DLD1 (cell line): ENCODE data around the gene POLR1F.
"Not testable (repeated sequence)": the region's sequence is repeated elsewhere in the genome, so short reads cannot be mapped to it uniquely, and the experiment has no call there.

Experiments
- in situ Hi-C: cut with HindIII; loops from 2 replicates; pipeline ENCODE4 v1.10.0; 2017; ENCODE audit warnings: low sequenced_read_pairs

Gene POLR1F, protein sequence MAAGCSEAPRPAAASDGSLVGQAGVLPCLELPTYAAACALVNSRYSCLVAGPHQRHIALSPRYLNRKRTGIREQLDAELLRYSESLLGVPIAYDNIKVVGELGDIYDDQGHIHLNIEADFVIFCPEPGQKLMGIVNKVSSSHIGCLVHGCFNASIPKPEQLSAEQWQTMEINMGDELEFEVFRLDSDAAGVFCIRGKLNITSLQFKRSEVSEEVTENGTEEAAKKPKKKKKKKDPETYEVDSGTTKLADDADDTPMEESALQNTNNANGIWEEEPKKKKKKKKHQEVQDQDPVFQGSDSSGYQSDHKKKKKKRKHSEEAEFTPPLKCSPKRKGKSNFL

DNA sequence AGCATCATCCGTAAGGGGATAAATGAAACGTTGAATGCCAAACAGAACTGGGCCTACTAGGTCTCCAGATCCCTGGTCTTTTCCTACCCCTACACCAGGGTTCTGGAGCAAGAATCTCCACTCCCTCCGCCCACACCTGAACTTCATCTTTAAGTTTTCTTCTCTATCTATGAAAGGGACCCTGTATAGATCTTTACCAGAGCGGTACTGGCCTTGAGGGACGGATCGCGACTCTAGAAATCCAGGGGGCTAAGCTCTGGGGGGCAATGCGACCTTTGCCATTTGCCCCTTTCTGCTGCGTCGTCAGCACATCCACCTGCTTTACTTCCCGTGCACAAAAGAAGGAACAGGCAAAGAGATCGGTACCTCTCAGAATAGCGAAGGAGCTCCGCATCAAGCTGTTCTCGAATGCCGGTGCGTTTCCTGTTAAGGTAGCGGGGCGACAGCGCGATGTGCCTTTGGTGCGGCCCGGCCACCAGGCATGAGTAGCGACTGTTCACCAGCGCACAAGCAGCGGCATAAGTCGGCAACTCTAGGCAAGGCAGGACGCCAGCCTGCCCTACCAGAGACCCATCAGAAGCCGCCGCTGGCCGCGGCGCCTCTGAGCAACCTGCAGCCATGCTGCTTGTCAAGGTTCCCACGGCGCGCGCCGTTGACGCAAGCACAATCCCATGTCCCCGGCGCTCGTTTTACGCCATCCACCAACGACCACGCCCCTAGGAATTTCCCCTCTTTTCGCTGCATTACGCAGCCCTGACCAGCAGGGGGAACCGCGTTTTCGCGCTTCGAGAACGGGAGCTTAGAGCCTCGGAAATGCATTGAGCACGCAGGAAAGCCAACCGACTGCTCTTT lies at the start of gene POLR1F:
Gene POLR1F (minus strand): TSS at position 641 of the 852 bp plus-strand sequence. CDS start 21 bp downstream, at position 620.
- in situ Hi-C loops, result no loop called here

DNA sequence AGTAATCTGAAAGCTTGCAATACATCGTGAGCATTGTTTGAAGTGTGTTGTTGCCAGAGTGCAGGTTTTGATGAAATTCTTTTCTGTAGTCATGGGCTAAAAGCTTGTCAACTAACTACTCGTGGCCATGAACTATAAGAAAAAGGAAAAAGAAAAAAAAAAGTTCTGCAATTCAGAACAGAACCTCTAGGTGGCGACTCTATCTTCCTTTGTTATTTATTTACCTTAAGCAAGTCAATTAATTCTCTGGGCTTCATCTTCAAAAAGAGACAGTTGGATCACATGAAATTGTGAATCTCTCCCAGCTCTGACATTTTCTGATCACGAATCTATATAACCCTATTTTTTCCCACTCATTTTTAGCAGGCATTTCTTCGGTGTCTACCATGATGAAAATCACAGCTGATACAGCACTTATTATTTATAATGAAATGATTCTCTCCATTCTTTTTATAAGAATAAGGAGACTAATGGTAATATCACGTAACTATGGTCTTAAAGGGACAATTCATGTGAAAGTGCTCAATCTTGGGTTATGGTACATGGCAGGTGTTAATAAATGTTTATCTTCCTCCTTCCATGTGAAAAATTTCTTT lies 45.8 kb upstream of the POLR1F start:
- in situ Hi-C loops, result loop anchor here (25.0 kb wide), 1 partner anchor 558 kb away; no protein-coding TSS in a partner anchor

DNA sequence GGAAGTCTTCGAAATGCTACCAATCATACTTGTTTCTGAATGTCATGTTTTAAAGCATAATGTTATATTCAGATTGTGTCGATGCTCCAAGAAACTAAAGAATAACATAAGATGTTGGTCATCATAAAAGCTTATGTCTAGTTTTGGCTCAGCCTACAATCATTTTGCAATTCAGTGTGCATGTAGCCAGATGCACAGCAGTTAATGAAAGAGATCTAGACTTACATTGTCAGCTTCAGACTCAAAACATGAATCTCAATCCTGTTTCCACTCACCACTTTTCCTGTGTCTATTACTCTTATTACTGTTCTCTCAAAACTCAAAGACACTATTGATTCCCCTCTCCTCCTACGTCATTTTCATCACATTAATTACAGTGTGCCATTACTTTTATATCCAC lies 43.2 kb upstream of the POLR1F start:
- in situ Hi-C loops, result loop anchor here (25.0 kb wide), 1 partner anchor 560 kb away; no protein-coding TSS in a partner anchor

DNA sequence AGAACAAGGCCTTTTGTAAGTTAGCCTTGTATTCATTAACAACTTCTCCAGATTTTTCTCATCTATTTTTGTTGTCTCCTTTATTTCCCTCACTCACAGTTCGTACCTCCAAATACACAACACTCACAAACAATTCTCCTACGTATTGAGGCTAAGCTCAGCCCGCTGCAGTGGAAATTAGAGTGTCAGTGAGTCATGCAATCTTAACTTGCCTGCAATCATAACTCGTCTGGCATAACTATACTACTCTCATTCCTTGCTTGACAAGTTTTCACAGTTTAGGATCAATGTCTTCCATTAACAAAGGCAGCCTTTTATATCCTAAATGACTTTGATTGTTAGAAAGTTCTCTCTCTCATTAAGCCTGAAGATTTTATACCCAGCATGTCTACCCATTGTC lies 40.8 kb upstream of the POLR1F start:
- in situ Hi-C loops, result loop anchor here (25.0 kb wide), 2 partner anchors 563 to 838 kb away; no protein-coding TSS in a partner anchor

DNA sequence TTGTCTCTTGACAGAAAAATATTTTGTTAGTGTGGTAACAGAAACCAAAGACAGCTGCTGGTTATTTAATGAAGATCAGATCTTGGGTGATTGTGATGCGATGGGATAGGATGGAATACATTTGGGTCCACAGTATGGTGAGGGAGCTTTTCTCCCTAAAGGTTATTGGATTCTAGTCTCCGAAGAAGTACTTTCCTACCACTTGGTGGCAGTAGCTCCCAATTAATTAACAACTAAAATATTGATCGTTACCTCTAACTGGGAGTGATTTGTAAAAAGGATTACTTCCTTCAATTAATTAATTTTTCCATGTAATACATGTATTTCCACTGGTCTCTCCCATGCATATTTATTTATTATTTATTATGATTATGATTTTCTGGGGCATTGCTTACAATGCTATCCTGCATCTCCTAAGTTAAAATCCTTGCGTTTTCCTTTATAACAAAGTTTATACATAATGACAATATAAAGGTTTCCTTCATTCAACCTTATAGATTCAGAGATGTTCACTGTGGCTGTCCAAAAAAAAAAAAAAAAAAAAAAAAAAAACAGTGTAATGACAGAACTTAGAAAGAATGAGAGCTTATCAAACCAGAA lies 39.0 kb upstream of the POLR1F start:
- in situ Hi-C loops, result loop anchor here (25.0 kb wide), 1 partner anchor 839 kb away; no protein-coding TSS in a partner anchor

DNA sequence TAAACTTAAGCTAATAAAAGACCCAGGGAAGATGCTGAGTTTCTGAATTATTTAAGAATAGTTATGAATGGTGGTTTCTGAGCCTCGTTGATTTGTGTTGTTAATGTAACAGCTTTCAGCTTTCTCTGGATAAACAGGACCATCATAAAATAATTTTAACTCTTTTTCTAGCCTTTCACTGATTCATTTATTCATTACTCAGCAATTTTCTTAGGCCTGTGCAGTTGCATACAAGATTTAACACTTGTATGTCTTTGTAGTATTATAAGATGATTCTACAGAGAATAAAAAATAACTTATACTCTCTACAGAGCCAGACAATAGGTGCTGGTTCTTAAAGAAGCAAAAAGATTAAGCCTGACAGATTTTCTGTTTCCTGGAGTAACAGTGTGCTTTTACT lies 35.2 kb upstream of the POLR1F start:
- in situ Hi-C loops, result loop anchor here (25.0 kb wide), 1 partner anchor 843 kb away; no protein-coding TSS in a partner anchor

DNA sequence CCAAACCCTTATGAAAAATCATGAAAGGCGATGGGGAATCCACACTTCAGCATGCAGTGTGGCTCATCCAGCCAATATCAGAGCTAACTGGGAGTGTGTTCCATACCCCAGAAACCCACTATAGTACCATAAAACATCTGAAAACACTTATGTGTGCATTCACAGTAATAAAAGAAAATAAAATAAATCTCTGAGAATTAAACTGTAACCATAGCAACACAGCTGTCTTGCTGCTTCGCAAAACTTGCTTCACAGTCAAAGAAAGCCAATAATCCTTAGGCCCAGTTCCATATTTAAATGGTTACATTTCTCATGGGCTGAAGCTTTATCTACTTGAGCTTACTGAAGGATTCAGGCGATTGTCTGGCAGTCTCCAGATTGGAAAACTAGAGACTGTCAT lies 19.9 kb upstream of the POLR1F start:
- in situ Hi-C loops, result loop anchor here (25.0 kb wide), 1 partner anchor 859 kb away; no protein-coding TSS in a partner anchor

DNA sequence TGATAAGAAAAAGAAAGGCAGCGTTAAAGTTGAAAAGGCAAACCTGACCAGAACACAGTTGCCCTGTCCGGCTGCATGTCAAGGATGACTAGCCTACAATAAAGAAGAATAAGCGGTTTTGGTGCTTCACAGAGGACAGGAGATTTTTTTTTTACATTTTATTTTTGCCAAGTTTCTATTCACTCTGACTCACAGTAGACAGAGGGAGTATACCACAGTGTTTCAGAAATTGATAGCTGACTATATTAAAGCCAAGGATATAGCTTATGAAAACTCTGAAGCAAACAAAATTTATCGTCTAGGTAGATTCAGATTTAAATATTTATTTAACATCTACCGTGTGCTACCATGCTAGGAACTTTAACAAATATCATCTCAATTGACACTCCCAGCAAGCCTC lies 16.9 kb upstream of the POLR1F start:
- in situ Hi-C loops, result loop anchor here (25.0 kb wide), 1 partner anchor 862 kb away; no protein-coding TSS in a partner anchor

DNA sequence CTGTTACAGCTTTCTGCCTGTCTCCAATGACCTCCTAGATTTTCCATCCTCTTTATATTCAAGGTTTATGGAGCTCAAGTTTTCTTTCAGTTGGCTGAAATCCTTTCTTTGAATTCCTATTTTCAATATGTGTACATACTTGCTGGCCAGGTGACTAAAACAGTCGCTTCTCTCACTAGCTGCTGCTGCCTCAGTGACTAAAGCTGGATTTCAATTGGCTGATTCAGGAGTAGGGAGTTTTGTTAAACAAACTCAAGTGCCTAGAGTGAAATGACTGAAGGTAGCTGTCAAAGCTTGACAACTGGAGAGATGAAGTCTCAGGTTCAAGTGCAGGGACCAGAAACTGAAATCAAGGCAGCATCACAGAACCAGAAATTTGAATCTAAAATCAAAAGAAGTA lies 6.7 kb upstream of the POLR1F start:
- in situ Hi-C loops, result no loop called here

DNA sequence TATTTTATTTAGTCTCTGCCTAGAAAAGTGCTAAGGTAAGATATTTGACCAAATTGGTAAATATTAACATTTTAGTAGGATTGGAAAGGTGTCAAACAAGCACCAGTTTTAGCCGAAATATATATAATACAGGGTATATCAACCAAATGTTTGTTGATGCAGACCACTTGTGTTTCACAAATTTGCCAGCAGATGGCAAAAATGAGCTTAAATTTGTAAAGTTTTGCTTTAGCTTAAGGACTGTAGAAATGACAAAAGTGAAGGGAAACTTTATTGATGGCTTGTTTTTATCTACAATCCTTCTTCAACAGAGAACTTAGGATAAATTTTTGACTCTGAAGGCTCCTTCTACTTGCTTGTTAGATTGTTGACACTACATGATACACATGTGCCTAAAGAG lies 4.8 kb upstream of the POLR1F start:
- in situ Hi-C loops, result no loop called here

DNA sequence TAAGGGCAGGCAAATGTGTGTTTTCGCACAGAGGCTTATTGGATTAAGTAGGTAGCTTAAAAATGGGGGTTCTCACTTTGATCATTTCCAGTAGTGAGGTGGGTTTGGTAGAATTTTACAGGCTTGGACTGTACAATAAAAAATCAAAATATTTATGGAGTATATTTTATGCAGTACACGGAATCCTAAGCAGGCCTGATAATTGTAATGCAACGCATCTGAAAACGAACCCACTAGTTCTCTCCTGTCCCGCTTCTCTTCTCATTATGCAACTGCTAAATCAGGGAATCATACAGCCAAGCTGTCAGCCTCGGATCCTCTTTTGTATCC lies 377 bp upstream of the POLR1F start:
- in situ Hi-C loops, result no loop called here

DNA sequence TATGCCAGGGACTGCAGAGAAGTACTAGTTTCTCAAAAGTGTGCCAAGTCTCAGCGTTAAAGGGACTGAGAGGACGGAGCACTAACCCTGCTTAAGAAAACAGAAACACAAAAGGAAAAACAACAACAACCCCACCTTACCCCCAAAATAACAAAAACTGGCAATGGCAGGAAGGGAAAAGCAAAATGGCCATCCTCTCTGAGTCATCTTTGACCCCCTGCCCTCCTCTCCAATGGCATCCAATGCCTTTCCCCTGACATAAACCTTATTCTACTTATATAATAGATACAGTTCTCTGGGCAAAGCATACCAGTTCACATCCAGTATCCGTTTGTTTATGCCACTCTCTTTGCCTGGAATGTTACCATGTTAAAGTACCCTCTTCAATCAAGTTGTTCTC lies 1.6 kb downstream of the POLR1F start:
- in situ Hi-C loops, result no loop called here

DNA sequence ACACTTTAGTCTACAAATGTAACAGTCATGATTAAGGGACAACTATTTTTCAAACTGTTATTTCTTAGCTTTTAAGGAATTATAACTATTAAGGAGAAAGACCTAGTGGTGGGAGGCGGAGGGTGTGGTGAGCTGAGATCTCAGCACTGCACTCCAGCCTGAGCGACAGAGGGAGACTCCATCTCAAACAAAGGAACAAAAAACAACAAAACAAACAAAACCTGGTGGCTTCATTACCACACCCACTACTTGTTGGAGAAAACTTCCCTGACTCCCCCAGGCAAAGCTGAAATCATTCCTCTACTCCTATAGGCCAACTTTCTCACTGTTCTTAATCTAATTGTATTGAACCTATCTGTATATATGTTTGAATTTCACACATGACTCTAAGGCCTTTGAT lies 3.2 kb downstream of the POLR1F start:
- in situ Hi-C loops, result no loop called here

DNA sequence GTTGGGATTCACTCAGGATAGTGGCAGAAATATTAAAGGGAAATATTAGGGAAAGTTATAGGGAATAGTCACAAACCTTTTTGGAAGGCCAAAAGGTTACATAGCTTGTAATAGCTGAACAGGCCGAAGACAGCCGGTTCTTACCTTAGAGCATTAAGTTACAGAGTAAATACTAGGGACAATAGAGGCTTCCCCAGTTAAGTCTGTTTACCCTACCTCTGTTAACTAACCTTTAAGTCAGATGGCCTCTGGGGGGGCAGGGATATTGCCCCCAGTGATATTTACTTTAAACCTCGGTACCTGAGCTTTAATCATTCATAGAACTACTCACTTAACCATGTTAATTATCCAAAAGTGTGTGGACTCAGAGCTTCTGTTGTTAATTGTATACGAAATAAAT lies 7.4 kb downstream of the POLR1F start:
- in situ Hi-C loops, result no loop called here

DNA sequence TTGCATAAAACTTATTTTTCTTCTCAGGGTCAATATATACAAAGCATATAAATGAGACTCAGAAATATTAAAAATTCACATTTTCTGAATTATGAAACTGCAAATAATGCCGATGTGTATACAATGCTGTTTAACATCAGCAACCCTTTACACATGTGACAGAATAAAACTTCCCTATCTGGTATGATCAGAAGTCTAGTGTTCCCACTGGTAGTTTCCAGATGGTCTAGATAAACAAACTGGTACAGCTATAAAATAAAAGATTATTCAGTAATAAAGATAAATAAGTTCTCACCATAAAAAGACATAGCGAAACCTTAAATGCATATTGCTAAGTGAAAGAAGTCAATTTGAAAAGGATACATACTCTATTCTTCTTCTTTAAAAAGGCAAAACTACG lies 7.9 kb downstream of the POLR1F start:
- in situ Hi-C loops, result no loop called here

DNA sequence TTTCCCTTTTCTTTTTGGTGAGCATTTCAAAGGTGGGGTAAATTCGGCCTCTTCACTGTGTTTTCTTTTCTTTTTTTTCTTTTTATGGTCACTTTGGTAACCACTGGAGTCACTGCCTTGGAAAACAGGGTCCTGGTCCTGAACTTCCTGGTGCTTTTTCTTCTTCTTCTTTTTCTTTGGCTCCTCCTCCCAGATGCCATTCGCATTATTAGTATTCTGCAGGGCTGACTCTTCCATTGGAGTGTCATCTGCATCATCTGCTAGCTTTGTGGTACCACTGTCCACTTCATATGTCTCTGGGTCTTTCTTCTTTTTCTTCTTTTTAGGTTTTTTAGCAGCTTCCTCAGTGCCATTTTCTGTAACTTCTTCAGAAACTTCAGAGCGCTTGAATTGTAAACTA lies 10.5 kb downstream of the POLR1F start:
- in situ Hi-C loops, result no loop called here

DNA sequence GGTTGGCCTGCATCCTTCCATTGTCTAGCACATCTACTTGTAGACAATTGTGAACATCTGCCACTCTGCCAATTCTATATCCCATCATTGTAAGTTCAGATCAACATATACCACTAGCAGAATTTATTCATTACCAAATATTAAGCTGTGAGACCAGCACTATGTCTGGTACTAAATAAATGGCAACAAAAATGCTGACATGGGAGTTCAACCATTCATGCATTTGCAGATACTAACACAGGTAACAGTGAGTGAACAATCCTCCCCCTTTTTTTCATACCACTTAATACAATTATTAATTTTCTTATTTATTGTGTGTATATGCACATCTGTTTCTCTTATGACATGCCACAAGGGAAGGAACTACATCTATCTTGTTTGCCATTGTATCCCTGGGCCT lies 11.9 kb downstream of the POLR1F start:
- in situ Hi-C loops, result no loop called here

DNA sequence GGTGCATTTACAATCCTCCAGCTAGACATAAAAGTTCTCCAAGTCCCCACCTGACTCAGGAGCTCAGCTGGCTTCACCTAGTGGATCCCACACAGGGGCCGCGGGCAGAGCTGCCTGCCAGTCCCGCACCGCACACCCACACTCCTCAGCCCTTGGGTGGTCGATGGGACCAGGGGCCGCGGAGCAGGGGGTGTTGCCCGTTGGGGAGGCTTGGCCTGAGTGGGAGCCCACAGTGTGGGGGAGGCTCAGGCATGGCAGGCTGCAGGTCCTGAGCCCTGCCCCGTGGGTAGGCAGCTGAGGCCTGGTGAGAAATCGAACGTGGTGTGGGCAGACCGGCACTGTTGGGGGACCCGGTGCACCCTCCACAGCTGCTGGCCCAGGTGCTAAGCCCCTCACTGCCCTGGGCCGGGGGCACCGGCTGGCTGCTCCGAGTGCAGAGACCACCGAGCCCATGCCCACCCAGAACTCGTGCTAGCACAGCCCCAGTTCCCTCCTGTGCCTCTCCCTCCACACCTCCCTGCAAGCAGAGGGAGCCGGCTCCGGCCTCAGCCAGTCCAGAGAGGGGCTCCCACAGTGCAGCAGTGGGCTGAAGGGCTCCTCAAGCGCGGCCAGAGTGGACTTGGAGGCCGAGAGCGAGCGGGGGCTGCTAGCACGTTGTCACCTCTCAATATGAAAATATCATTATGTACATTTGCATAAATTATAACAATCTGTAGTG lies 16.6 kb downstream of the POLR1F start:
- in situ Hi-C loops, result no loop called here

DNA sequence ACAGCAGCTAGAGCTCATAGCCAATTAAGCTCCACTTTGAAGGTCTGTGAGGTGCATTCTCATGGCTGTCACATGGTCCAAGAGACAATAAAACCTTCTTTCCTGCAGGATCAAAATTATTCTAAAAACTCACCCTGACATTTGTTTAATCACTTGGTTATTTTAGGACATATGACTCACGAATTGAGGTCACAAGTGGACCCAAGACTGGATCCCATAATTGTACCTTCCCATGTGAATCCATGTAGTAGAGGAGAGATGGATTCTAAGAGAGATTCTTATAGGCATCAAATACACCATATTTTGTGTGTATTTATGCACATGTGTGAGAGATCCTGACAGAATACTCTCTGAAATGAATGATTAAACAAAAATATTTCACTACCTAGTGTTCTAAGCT lies 18.1 kb downstream of the POLR1F start:
- in situ Hi-C loops, result no loop called here

DNA sequence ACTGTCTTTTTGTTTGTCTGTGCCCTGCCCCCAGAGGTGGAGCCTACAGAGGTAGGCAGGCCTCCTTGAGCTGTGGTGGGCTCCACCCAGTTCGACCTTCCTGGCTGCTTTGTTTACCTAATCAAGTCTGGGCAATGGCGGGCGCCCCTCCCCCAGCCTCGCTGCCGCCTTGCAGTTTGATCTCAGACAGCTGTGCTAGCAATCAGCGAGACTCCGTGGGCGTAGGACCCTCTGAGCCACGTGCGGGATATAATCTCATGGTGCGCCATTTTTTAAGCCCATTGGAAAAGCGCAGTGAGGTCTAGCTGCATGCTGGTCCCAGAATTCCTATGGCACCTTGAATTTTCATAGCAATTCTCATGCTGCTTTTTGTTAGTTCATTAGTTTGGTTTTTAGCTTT lies 19.7 kb downstream of the POLR1F start:
- in situ Hi-C loops, result not testable (repeated sequence)
